ENCODE results near the gene ZYG11A. TPM values are rescaled to one million over a fixed set of nuclear protein-coding genes. Genes with fewer than 3 reads are reported as not detected.

ZYG11A gene
- total RNA-seq, 1 donor from 2014 or later, result 1.5 TPM

DNA sequence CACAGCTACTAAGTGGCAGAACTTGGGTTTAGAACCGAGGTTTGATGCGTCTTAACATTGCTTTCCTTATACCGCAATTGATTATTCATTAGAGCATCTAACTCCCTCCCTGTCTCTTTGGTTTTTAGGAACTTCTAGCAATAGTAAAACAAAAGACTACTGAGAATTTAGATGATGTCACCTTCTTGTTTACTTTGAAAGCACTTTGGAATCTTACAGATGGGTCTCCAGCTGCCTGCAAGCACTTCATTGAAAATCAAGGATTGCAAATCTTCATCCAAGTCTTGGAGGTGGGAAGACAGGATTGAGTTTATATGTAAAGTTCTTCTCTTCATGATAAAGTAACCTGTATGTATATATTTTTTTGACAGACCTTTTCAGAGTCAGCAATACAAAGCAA is 35.0 kb downstream of the ZYG11A start:
- ChIA-PET CTCF (no interaction called here), POLR2A (no interaction called here)
- Mint-ChIP-seq H3K4me3 (no peak overlapping the region), H3K27ac (no peak overlapping the region), H3K9me3 (no peaks in the 10 kb centered on the region), H3K27me3 (no peaks in the 10 kb centered on the region), H3K4me1 (no peaks in the 10 kb centered on the region), H3K36me3 (ENCODE audit: low read depth) (no peaks in the 10 kb centered on the region)
- no peak for TF ChIP-seq CTCF (IDR thresholded peaks at IDR 0.05)
- intact Hi-C loops (cut with micrococcal nuclease), result no loop called here
- DNase-seq (no peak), ATAC-seq (ENCODE audit: low read depth) (no peak)

GRCh38 chr1:52880206-52880605 is 37.6 kb downstream of the ZYG11A start:
- no peaks in the 10 kb centered on the region for H3K27me3 Mint-ChIP-seq
- intact Hi-C loops (cut with micrococcal nuclease), result no loop called here
- ChIA-PET CTCF (no interaction called here), POLR2A (no interaction called here)
- no peaks in the 10 kb centered on the region for H3K36me3 Mint-ChIP-seq (ENCODE audit: low read depth)
- H3K4me3 Mint-ChIP-seq, result no peak overlapping the region
- peaks cover 2% of the 10 kb centered on the region for H3K9me3 Mint-ChIP-seq
- no peak overlapping the region for H3K27ac Mint-ChIP-seq
- no peak for ATAC-seq (ENCODE audit: low read depth)
- H3K4me1 Mint-ChIP-seq, result no peaks in the 10 kb centered on the region
- DNase-seq, result no peak
- TF ChIP-seq CTCF (IDR thresholded peaks at IDR 0.05), result no peak

DNA sequence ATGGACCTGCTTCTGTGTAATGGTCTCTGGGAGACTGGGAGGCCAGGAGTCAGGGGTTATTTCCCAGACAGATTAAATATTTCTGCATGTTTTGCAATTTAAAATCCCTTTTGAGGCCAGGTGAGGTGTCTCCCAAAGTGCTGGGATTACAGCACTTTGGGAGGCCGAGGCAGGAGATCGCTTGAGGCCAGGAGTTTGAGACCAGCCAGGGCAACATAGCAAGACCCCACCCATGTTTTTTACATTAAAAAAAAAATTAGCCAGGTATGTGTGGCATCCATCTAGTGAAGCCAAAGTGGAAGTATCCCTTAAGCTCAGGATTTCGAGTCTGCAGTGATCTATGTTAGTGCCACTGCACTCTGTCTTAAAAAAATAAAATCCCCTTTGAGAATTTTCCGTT is 44.9 kb downstream of the ZYG11A start:
- Mint-ChIP-seq H3K27me3 (no peaks in the 10 kb centered on the region), H3K27ac (no peak overlapping the region), H3K9me3 (peaks cover 2% of the 10 kb centered on the region), H3K4me3 (no peak overlapping the region), H3K36me3 (ENCODE audit: low read depth) (no peaks in the 10 kb centered on the region), H3K4me1 (no peaks in the 10 kb centered on the region)
- intact Hi-C loops (cut with micrococcal nuclease), result no loop called here
- CTCF ChIA-PET, result no interaction called here
- no peak for ATAC-seq (ENCODE audit: low read depth)
- no peak for TF ChIP-seq CTCF (IDR thresholded peaks at IDR 0.05)
- no peak for DNase-seq
- POLR2A ChIA-PET, result no interaction called here

DNA sequence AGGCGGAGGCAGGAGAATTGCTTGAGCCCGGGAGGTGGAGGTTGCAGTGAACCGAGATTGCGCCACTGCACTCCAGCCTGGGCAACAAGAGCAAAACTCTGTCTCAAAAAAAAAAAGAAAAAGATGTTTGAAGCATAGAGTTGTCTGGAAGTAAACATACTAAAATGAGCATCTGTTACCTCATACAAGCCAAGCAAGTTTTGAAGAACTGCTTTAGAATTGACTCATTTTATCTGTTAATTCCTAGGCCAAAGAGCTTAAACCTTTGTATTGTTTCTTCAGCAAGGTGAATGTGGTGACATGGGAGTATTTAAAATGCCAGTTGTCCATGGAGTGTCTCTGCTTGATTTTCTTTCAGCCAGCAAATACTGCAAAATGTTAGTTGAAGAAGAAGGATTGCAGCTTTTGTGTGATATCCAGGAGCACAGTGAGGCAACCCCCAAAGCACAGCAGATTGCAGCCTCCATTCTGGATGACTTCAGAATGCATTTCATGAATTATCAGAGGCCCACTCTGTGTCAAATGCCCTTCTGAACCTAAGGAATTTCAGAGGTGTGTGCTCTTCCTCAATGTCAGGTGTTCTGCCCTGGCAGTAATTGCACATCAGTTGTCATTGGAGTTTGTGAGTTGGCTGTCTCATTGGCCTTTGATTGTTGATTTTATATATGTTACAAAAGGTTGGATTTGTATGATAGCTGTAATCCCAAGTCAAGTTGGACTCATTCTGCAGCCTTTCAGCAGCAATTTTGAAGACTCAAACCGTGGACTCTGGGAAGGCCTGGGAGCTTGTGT is 50.1 kb downstream of the ZYG11A start:
- no peak overlapping the region for H3K4me3 Mint-ChIP-seq
- intact Hi-C loops (cut with micrococcal nuclease), result no loop called here
- DNase-seq (no peak), ATAC-seq (ENCODE audit: low read depth) (no peak)
- H3K27me3 Mint-ChIP-seq, result no peaks in the 10 kb centered on the region
- no peak for TF ChIP-seq CTCF (IDR thresholded peaks at IDR 0.05)
- ChIA-PET CTCF (no interaction called here), POLR2A (no interaction called here)
- no peaks in the 10 kb centered on the region for H3K9me3 Mint-ChIP-seq
- H3K4me1 Mint-ChIP-seq, result no peaks in the 10 kb centered on the region
- H3K36me3 Mint-ChIP-seq (ENCODE audit: low read depth), result peaks cover 18% of the 10 kb centered on the region
- no peak overlapping the region for H3K27ac Mint-ChIP-seq

DNA sequence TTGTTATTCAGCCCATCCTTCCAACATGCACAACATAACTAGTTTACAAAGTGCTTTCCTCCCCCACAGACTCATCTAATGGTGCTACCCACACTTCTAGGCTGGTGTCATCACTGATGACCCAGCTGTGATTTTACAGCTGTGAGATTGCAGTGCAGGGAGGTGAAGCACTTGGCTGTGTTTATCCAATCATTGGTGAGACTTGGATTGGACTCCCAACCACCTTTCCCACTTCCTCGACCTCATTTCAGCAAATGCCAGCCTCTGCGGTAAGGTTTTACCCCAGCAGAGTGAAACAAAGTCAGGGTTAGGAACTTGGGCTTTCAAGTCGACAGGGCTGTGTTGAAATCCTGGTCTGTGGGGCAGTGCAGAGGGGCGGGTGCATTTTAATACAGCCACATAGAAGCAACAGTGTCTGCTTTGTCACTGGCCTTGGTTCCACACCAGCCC is 56.9 kb downstream of the ZYG11A start:
- Mint-ChIP-seq H3K4me1 (no peaks in the 10 kb centered on the region), H3K27ac (no peak overlapping the region), H3K4me3 (no peak overlapping the region), H3K36me3 (ENCODE audit: low read depth) (peaks cover 24% of the 10 kb centered on the region), H3K27me3 (no peaks in the 10 kb centered on the region), H3K9me3 (no peaks in the 10 kb centered on the region)
- ChIA-PET CTCF (no interaction called here), POLR2A (no interaction called here)
- TF ChIP-seq CTCF (IDR thresholded peaks at IDR 0.05), result no peak
- DNase-seq (no peak), ATAC-seq (ENCODE audit: low read depth) (no peak)
- intact Hi-C loops (cut with micrococcal nuclease), result no loop called here

Measured in activated B cell treated with CpG ODN at 0.5 μM for 24 hours (primary cell).